Right hindlimb (tissue), 1 donor: ENCODE results near the gene PARN.
"Not testable (repeated sequence)": the region's sequence is repeated elsewhere in the genome, so short reads cannot be mapped to it uniquely, and the experiment has no call there.

Experiments
- DNase-seq: peaks from one replicate; pipeline ENCODE4 v3.0.0-alpha.2; 2018

Gene PARN, protein sequence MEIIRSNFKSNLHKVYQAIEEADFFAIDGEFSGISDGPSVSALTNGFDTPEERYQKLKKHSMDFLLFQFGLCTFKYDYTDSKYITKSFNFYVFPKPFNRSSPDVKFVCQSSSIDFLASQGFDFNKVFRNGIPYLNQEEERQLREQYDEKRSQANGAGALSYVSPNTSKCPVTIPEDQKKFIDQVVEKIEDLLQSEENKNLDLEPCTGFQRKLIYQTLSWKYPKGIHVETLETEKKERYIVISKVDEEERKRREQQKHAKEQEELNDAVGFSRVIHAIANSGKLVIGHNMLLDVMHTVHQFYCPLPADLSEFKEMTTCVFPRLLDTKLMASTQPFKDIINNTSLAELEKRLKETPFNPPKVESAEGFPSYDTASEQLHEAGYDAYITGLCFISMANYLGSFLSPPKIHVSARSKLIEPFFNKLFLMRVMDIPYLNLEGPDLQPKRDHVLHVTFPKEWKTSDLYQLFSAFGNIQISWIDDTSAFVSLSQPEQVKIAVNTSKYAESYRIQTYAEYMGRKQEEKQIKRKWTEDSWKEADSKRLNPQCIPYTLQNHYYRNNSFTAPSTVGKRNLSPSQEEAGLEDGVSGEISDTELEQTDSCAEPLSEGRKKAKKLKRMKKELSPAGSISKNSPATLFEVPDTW

DNA sequence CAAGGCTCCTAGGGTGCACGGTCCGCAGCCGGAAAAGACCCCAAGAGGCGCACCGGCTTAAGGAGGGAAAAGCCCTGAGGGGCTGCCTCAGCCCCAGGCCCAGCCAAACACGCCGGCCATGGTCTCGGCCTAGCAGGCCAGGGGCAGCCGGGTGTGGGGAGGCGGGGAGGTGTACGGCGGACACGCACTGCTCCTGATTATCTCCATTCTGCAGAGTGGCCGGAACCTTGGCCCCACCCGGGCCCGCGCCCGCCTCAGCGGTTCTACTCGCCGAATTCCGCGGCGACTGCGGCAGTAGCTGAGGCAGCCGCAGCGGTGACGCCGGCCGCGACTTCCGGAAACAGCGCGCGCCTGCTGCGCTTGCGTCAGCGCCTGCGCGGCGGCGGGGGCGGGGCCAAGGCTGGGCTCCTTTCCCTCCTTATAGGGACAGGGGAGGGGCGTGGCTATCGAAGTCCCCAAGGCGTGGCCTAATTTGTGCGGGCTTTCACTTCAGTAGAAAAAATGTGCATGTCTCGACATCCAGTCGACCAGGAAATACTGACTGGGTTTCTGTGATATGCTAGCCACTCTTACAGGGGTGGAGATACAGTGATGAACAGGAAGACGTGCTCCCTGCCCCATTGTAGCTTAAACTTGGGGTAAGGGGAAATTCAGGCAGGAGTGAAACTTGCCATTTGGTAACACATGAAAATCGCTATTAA lies at the start of gene PARN:
Gene PARN, minus strand, starts transcription at position 342 of the 701 bp plus-strand sequence. Its CDS starts 135 bp downstream, at position 207.
- DNase-seq, result peak; percentile 97

DNA sequence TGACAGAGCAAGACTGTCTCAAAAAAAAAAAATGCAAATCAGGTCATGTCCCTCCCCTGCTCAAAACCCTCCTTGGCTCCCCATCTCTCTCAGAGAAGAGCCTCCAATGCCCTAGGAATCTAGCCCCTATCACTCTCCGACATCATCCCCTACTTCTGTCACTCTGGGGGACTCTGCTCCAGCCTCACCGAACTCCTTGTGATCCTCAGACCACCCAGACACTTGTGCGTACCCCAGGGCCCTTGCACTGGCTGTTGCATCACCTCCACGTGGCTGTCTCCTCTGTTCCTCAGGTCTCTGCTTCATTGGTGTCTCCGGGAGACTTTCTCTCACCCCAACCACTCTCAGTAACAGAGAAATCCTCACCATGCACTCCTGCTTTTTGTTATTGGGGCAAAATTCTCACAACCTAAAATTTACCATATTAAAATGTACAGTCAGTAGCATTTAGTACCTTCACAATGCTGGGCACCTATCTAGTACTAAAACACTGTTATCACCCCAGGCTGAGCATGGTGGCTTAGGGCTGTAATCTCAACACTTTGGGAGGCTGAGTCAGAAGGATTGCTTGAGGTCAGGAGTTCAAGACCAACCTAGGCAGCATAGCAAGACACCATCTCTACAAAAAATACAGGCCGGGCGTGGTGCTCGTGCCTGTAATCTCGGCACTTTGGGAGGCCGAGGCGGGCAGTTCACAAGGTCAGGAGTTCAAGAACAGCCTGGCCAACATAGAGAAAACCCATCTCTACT lies 48.9 kb upstream of the PARN start:
- DNase-seq, result no peak

DNA sequence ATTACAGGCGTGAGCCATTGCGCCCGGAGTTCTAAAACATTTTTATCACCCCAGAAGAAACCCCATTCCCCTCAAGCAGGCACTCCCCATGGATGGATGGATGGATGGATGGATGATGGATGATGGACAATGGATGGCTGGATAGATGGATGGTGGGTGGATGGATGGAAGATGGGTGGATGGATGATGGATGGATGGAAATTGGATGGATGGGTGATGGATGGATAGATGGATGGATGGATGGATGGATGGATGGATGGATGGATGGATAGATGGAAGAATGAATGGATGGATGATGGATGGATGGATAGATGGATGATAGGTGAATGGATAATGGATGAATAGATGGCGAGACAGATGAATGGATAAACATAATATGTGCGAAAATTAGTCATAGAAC lies 47.6 kb upstream of the PARN start:
- DNase-seq, result no peak

DNA sequence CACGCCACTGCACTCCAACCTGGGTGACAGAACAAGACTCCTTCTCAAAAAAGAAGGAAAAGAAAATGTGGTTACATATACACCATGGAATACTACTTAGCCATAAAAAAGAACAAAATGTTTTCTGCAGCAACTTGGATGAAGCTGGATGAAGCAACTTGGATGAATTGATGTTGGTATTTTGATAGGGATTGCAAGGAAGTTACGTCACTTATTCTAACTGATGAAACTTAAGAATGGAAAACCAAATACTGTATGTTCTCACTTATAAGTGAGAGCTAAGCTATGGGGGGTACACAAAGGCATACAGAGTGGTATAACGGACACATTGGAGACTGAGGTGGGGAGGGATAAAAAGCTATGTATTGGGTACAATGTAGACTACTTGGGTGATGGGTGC lies 46.6 kb upstream of the PARN start:
- no peak for DNase-seq

DNA sequence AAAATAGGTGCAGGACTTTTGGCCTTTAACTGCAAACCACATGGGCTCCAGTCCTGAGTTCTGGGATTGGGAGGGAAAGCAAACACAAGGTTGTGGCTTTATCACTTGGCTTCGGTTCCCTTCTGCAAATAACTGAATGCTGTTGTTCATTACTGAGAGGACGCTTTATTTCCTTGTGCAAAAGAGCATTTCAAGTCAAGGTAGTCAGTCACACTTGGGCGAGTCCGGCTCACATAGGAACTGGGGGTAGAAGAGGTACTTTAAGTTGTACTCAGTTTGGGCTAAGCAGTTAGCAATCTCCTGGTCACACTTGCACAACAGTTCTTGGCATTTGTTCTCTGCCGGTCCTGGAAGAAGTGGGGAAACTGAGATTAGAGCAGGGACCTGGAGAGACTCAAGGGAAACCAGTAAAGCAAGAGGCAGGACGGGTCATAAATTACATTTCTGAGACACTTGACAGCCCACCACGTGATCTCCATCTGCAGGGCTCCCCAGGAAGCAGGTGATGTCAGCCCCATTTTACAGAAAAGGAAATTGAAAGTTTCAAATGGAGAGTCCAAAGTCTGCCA lies 42.4 kb upstream of the PARN start:
- no peak for DNase-seq

DNA sequence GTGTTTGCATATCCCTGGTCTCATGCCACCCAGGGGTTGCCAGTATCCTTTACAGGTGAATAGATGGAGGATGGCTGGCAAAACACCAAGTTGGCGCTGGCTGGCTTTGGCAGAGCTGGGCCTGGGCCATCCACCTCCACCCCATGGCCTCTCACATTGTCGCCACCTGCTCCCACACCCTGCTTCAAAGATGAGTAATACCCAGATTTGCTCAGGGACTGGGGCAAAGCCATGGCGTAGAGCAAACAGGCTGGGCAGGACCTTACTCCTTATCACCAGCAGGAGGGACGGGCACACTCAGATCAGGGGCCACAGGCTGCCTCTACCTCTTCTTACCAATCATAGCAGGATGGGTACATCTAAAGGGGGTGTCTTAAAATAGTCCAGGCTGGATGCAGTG lies 39.7 kb upstream of the PARN start:
- DNase-seq, result no peak

DNA sequence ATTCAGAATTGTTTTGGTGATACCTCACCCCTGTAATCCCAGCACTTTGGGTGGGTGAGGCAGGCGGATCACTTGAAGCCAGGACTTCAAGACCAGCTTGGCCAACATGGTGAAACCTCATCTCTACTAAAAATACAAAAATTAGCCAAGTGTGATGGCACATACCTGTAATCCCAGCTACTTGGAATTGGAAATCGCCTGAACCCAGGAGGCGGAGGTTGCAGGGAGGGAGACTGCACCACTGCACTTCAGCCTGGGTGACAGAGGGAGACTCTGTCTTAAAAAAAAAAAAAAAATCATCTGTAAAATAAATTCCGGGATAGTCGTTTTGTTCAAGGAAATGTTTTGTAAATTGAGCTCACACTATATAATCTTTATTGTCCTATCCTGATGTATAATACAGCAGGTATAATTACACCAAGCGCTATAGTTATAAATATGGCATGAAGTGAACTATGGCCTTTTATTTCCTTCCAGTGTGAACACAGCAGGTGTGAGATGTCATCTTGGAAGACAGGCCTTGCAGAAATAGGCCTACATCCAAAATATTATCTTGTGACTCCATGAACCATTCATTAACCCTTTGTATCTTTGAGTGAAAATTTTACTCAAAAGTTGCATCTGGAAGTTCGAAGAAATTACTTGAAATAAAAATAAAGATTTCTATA lies 38.6 kb upstream of the PARN start:
- DNase-seq, result no peak

DNA sequence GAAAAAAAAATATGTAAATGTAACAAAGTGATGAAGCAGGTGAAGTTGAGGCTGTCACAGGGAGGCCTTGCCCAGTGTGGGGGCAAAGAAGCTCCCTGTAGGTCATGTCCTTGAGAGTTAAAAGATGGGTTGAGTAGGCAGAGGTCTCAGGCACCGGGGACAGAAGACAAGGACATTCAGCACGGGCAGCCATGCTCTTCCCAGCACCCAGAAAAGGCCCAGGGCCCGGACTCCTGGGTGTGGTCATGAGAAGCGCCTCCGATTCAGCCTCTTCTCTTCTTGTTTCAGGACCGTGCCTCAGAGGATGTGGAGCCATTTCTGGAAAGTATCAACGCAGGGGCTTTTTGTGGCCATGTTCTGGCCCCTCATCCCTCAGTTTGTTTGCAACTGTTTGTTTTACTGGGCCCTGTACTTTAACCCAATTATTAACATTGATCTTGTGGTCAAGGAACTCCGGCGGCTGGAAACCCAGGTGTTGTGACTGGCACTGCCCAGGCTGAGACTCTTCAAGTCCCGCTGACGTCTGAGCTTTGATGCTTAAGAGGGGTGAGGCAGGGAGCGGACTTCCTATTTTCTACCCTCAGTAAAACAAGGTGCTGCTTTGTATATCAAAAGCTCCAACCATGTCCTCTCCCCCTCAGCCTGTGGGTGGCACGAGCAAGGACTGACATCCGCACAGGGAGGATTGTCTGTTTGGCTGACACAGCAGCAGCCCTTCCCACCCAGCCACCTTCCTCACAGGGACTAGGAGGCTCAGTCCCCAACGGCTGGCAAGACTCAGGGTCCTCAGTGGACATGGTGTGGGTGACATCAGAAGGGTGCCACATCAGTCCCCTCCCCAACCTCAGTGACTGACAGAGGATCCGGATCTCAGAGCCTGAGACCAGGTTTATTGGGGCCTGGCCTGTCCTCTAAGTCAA lies 37.5 kb upstream of the PARN start:
- no peak for DNase-seq

DNA sequence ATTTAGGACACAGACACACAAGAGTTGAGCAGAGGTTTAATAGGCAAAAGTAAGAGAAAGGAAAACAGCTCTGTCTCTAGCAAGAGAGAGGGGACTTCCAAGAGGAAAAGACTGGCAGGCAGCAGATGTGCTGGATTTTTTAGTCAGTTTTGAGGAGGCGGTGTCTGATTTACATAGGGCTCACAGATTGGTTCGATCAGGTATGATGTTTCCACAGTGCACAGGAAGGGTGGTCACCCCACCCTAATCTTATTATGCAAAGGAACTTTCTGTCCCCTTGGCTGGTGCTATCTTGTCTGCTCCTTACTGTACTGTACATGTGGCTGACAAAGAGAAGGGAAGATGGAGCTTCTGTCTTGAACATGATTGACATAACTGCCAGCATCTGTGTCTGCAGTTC lies 28.0 kb upstream of the PARN start:
- DNase-seq, result no peak

DNA sequence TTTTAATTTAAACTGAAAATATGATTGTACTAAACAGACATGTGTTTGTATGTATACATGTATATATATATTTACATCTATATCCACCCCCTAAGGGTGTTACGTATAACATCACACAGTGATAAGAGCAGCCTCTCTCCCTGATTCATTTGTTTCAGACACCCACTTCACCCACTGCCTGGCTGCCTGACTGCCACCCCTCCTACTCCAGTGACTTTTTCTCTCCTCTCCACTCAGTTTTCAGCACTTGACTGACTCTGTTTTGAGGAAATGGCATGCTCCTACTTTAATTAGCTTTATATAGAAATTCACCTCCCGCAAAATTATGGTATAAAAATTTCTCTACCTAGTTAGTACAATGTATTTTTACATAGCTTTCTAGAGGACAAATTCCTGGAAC lies 22.7 kb upstream of the PARN start:
- DNase-seq, result no peak

DNA sequence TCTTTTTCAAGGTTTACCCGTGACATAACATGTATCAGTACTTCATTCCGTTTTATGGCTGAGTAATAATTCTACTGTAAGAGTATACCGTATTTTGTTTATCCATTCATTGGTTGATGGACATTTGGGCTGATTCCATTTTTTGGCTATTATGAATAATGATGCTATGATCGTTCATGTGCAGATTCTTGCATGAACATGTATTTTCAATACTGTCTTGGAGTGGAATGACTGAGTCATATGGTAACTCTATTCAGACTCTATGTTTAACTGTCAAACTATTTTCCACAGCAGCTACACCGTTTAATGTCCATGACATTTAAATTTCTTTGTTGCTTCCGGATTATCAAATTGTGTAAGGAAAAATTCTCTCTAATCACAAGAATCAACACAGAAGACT lies 20.6 kb upstream of the PARN start:
- DNase-seq, result no peak

DNA sequence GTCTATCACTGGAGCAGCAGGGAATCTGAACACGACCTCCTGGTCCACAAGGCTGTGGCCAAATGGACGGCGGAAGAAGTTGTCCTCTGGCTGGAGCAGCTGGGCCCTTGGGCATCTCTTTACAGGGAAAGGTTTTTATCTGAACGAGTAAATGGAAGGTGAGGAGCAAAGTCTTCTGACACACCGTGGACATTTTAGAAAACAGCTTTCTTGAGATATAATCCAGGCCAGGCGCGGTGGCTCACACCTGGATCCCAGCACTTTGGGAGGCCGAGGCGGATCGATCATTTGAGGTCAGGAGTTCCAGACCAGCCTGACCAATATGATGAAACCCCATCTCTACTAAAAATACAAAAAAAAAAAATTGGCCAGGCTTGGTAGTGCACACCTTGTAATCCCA lies 19.8 kb upstream of the PARN start:
- DNase-seq, result no peak

DNA sequence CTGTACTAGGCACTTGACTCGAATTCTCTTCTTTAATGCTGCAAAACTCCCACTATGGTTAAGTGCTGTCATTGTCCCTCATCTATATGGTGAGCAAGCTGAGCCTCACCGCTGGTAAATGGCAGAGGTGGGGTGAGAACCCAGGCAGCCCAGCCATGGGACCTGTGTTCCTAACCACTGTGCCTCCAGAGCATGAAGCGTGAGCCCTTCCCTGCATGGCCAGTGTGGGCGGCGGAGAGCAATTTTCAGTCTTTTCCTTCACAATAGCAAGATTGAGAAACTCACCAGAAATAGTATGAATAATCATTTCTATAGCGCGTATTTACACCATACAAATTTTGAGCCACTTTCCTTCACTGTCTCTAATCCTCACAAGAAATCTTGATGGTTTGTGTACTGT lies 11.9 kb upstream of the PARN start:
- DNase-seq, result no peak

DNA sequence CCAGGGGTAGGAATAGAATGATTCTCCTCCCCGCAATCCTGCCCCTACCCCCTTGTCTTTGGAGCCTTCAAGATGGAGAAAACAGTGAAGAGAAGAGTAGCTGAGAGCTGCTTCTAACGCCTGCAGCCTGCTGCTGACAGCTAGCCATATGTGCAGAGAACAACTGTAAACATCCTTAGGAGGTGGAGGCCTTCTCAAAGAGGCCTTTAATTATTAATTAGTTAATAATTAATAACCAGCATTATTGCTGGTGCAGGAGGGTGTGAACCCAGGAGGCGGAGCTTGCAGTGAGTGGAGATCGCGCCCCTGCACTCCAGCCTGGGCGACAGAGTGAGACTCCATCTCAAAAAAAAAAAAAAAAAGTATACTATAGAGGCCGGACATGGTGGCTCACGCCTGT lies 11.1 kb upstream of the PARN start:
- DNase-seq, result no peak

DNA sequence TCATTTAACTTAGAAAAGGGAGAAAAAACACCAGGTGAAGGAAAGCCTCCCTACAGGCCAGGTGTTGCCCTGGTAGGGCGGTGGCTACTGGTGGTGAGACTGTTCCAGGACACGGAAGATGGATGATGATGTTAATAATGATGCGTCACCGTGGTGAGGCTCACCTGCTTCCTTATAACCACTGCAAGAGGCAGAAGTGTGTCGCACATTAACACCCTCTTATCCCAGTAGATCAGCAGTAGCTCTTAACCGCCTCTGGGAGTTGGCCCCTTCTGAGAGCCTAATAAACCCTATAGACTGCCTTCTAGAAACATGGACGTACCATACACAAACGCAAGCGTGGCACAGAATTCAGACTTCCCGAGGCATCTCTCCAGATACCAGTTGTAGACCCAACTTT lies 10.5 kb upstream of the PARN start:
- no peak for DNase-seq

DNA sequence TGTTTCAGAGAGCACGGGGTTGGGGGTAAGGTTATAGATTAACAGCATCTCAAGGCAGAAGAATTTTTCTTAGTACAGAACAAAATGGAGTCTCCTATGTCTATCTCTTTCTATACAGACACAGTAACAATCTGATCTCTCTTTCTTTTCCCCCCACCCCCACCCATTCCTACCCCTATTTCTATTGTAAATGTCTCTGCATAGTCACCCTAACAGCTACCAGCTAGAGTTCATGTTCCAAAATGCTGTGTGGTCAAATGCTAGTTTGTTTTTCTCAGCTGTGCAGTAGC lies 6.8 kb upstream of the PARN start:
- not testable (repeated sequence) for DNase-seq

DNA sequence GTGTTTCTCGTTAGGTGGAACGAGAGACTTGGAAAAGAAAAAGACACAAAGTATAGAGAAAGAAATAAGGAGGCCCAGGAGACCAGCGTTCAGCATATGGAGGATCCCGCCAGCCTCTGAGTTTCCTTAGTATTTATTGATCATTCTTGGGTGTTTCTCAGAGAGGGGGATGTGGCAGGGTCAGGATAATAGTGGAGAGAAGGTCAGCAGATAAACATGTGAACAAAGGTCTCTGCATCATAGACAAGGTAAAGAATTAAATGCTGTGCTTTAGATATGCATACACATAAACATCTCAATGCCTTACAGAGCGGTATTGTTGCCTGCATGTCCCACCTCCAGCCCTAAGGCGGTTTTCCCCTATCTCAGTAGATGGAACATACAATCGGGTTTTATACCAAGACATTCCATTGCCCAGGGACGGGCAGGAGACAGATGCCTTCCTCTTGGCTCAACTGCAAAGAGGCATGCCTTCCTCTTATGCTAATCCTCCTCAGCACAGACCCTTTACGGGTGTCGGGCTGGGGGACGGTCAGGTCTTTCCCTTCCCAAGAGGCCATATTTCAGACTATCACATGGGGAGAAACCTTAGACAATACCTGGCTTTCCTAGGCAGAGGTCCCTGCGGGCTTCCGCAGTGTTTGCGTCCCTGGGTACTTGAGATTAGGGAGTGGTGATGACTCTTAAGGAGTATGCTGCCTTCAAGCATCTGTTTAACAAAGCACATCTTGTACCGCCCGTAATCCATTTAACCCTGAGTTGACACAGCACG lies 6.3 kb upstream of the PARN start:
- not testable (repeated sequence) for DNase-seq

DNA sequence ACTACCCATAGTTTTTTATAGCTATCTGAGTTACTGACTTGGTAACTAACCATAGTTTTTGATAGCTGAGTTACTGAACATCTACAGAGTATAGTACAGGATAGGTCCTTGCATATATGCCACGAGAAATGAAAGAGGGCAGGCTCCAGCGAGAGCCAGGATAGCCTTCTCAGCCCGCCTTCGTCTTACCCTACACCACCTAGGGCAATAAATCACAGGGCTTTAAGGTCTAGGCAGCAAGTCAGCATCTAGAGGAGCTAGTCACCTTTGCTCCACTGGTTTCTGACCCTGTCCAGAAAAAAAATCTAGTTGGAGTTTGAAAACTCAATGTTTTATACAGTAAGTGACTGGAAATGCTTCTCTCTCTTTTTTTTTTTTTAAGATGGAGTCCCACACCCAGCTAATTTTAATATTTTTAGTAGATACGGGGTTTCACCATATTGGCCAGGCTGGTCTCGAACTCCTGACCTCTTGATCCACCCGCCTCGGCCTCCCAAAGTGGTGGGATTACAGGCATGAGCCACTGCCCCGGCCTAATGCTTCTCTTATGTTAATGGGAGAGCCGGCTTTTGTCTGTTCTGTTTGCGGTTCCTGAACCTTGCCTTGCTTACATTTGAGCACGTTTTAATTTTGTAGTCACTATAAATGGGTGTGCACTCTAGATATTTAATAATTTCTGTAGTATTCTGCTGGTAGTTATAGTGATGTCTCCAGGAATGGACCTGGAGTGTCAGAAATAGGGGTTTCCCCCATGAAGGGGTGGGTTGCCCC lies 5.5 kb upstream of the PARN start:
- no peak for DNase-seq

DNA sequence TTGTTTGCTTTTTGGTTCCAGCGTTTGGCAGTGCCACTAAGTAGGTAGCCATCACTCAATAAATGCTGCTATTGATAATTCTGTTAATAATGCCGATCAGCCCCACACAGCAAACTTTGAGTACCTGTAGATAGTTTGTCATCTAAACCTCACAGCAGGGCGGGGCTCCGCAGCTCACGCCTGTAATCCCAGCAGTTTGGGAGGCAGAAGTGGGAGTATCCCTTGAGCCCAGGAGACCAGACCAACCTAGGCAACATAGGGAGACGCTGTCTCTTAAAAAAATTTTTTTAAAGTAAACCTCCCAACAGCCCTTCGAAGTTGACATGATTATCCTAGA lies 4.3 kb upstream of the PARN start:
- no peak for DNase-seq
